Measurements from ENCODE around the gene BCAN. TPM values are rescaled to one million over a fixed set of nuclear protein-coding genes. Genes with fewer than 3 reads are reported as not detected.
A peak's percentile ranks its signal among the peaks of the same experiment; 100 is the strongest.

BCAN gene
- polyA plus RNA-seq, 2 of the 4 experiments (the other 2 are of a cell fraction): not detected

GRCh38 chr1:156667610-156667967 is 25.7 kb downstream of the BCAN start:
- ChIA-PET POLR2A (no interaction called here), CTCF (interaction anchor here (0.7 to 52.1 kb wide), 7 partner anchors 8 to 49 kb away, joined by 3 to 2258 read pairs (median 13); partner anchors contain the start of genes CRABP2, HAPLN2, ISG20L2 and METTL25B)
- no peak for TF ChIP-seq RNF2 (IDR thresholded peaks at IDR 0.05; ENCODE audit: borderline replicate concordance, low read depth)
- TF ChIP-seq HOXB13 (CRISPR knock-in tag; IDR thresholded peaks at IDR 0.05; ENCODE audit: low read depth): no peak
- TF ChIP-seq CHD2 (IDR thresholded peaks at IDR 0.05; ENCODE audit: low read length, partially characterized antibody): no peak
- TF ChIP-seq CEBPB (IDR thresholded peaks at IDR 0.05): no peak
- no peak for TF ChIP-seq ZC3H11A (IDR thresholded peaks at IDR 0.05)
- TF ChIP-seq MAX (IDR thresholded peaks at IDR 0.05): no peak
- no peak for TF ChIP-seq HEYL (CRISPR knock-in tag; IDR thresholded peaks at IDR 0.05)
- TF ChIP-seq CBX8 (IDR thresholded peaks at IDR 0.05): no peak
- no peak for TF ChIP-seq MAZ (IDR thresholded peaks at IDR 0.05; ENCODE audit: borderline replicate concordance, low read depth, low read length)
- no peak for TF ChIP-seq E2F6 (IDR thresholded peaks at IDR 0.05; ENCODE audit: borderline replicate concordance, low read depth)
- no peak for TF ChIP-seq PBX3 (IDR thresholded peaks at IDR 0.05)
- TF ChIP-seq SREBF2 (IDR thresholded peaks at IDR 0.05): no peak
- TF ChIP-seq FOSB (CRISPR knock-in tag; IDR thresholded peaks at IDR 0.05): no peak
- TF ChIP-seq CTCF (IDR thresholded peaks at IDR 0.05): no peak
- no peak for TF ChIP-seq TFCP2L1 (CRISPR knock-in tag; IDR thresholded peaks at IDR 0.05)
- no peak for TF ChIP-seq HDAC2 (IDR thresholded peaks at IDR 0.05)
- no peak for TF ChIP-seq SMC3 (IDR thresholded peaks at IDR 0.05)
- TF ChIP-seq NPAS2 (CRISPR knock-in tag; IDR thresholded peaks at IDR 0.05; ENCODE audit: borderline replicate concordance): no peak
- Histone ChIP-seq H3K27ac (peak overlapping the region in 1 of 2 experiments; percentile 25; a peak in 1 of 6 replicates), H3K4me3 (no peak overlapping the region), H3K4me2 (no peak overlapping the region), H3K4me1 (peaks cover 36% of the 10 kb centered on the region), H3K9me3 (no peaks in the 10 kb centered on the region)
- 93% methylated on average over 5 of the region's 5 CpGs for WGBS (ENCODE audit: missing lambda C conversion rate)
- ATAC-seq (no peak; a peak in 1 of 6 replicates), FAIRE-seq (no peak), DNase-seq (ENCODE audit: low read depth in 1 of 2, low spot score in 1 of 2) (no peak)

GRCh38 chr1:156667968-156668709 is 26.2 kb downstream of the BCAN start:
- ATAC-seq (peak; percentile 13 to 20; a peak in 4 of 6 replicates), DNase-seq (ENCODE audit: low read depth in 1 of 2, low spot score in 1 of 2) (no peak), FAIRE-seq (no peak)
- Histone ChIP-seq H3K4me1 (peaks cover 31% of the 10 kb centered on the region), H3K4me3 (no peak overlapping the region), H3K9me3 (no peaks in the 10 kb centered on the region), H3K4me2 (no peak overlapping the region), H3K27ac (no peak overlapping the region)
- ChIA-PET CTCF (interaction anchor here (0.6 to 52.1 kb wide), 8 partner anchors 8 to 48 kb away, joined by 3 to 2258 read pairs (median 8); partner anchors contain the start of genes CRABP2, HAPLN2, ISG20L2 and METTL25B), POLR2A (no interaction called here)
- 87% methylated on average over 4 of the region's 9 CpGs for WGBS (ENCODE audit: missing lambda C conversion rate)
- TF ChIP-seq TP53 (CRISPR knock-in tag; IDR thresholded peaks at IDR 0.05): no peak
- no peak for TF ChIP-seq POLR2A (IDR thresholded peaks at IDR 0.05; ENCODE audit: low read length)
- TF ChIP-seq MYC (IDR thresholded peaks at IDR 0.05; ENCODE audit: borderline replicate concordance, low read length): no peak

Data from A549 (cell line).